HG03159 (cell line): ENCODE data around the gene TRERF1.
"Not testable (repeated sequence)": the region's sequence is repeated elsewhere in the genome, so short reads cannot be mapped to it uniquely, and the experiment has no call there.

Experiments used
- ATAC-seq: cut with Tn5 transposase; IDR thresholded peaks from one replicate; pipeline ENCODE4 v1.9.1; 2021; ENCODE audit warnings: mild to moderate bottlenecking, moderate library complexity; ENCODE audit not compliant: unreplicated experiment

TRERF1 gene

DNA sequence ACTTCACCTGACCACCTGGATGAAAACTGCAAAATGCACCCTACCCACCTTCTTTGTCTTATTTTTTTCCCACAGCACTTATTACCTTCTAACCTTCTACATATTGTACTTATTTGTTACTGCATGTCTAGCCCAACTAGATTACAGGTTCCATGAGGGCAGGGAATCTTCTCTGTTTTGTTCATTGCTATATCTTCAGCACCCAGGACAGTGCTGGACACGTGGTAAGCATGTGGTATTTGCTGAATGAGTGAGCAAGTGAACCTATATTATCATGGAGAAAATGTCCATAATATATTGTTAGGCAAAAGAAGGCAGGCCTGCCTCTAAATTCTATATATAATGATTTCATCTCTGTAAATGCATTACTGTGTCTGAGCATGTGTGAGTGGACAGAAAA, 107.0 kb downstream of the TRERF1 start:
- no peak for ATAC-seq

DNA sequence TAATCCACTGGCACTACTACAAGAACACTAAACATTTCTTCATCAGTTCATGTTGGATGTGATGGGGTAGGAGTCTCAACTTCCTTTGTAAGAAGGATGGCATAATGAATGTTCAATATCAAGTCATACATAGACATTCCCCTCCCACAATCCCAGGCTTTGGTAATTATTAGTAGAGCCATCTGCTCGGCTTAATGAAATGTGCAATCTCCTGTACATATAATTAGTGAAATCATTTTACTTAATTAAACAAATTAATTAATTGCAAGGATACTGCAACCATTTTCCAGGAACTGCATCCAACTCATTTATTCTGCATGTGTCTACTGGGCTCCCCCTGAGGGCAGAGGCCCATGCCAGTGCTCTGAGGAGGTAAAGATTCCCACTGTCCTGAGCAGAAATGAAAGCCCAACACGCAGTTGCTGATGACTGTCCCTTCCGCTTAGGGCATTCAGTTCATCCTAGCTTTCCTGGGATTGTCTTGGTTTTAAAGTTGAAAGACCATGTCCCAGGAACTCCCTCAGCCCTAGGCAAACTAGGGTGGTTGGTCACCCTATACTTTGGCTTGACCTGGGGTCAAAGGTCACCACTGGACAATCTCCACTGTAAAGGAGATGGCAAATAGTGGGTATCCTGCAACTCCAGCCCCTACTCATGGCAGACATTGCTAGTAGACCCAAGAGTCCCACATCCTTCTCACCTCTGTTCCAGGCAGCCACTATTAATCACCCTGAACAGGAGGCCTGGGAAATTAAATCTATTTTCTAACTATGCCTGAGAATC, 109.8 kb downstream of the TRERF1 start:
- no peak for ATAC-seq

DNA sequence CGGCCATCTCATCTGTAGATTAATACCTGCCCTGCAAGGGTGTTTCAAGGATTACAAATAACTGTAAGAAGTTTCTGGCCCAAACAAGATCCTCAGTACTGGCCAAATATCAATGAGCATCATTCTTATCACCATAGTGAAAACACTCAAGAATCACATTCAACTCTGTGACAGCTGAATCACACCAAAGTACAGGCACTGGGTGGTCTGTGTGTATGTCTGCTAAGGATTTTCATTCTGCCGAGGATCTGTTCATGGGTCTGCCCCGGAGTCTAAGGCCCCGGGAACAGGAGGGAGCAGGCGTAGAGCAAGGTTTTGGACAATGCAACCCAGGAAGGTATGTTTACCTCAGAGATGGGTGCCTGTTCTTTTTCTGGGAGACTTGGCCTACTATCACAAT, 110.5 kb downstream of the TRERF1 start:
- ATAC-seq = no peak

DNA sequence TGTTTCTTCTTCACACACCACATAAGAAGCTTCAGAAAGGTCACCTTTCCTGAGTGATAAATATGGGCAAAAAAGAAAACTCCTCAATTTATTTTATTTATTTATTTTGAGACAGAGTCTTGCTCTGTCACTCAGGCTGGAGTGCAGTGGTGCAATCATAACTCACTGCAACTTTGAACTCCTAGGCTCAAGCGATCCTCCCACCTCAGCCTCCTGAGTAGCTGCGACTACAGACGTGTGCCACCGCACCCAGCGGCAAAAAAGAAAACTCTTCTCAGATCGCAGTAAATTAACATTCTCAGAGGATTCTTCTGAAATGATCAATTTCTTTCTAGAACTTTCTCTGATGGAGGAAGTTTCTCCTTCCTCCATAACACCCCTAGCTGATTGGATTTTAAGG, 111.2 kb downstream of the TRERF1 start:
- ATAC-seq = no peak

DNA sequence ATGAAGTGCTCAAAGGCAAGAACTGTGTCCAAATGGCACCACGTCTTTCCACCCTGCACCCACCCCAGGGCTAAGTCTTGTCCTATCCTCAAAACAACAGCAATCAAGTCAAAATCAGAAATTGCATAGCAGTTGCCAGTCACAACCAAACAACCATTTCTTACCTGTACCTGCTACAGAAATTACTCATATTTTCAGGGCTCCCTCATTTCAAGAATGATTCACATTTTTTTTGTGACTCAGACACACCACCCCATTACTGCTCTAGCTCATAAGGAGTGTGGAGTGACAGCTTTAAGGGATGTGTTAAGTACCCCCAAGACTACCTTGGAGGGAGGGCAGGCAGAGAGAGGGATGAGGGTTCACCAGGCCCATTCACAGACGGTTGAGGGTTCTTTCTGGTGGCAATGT, 111.7 kb downstream of the TRERF1 start:
- ATAC-seq = peak; percentile 68

DNA sequence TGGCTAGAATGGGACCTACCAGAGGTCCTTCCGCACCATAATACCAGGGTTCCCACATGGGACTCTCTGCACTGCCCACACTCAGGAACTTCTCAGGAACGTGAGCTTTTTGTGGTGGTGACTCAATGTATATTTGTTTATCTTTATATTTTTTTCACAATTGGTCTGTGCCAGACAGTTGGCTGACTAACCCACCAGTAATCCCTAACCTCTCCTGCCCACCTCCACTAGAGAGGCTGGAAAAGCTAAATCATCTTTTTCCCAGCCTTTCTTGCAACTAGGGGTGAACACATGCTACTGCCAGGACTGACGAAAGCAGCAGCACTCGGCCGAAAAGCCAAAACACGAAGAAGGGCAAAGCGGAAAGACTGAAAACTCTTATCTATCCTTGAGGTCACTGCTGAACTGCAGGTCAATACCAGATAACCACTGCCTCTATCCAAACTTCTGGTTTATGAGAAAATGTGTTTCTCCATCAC, 112.9 kb downstream of the TRERF1 start:
- no peak for ATAC-seq

DNA sequence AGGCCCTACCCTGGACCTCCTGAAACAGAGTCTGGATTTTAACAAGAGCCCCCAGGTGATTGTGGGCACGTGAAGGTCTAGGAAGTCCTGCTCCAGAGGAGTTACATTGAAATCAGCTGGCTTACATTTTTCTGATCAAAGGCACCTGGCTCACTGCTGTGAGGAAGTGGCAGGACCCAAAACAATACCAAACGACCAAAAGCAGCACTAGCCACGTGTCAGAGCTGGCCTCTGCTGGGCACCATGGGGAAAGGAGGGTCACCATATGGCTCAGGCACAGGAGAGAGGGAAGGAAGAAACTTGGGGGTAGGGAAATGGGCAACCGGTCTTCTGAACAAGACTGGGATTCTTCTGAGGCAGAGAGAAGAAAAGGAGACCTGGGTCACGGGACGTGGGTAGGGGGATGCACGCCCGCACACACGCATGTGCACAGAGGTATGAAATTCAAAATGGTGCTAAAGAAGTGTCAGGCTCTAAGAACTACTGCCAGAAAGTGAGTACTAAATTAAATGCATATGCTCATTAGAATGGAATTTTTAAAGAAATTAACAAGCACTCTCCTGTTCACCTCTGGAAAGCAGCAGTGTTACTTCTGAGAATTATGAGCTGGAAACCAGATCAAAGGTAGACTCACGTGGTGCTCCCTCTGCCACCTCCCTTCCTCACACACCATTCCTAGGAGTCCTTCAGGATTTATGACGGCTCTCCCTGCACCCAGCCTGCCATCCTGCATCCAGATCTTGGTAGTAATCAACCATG, 113.6 kb downstream of the TRERF1 start:
- no peak for ATAC-seq

DNA sequence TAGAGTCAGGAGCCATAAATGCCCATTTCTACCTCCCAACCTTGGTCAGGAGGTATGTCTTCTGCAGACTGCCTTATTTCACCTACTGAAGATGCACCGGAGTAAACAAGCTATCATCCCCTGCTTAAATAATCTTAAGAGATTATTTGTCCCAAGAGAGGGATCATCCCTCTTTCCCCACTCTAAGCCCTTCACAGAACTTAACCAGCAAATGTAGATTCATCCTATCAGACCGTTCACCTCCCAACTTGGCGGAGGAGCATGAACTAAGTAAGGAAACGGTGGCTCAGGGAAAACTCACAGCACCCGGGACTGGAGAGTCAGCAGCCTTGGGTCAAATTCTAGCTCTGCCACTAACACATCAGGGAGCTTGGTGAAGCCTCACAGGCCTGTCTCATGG, 115.3 kb downstream of the TRERF1 start:
- ATAC-seq = no peak

DNA sequence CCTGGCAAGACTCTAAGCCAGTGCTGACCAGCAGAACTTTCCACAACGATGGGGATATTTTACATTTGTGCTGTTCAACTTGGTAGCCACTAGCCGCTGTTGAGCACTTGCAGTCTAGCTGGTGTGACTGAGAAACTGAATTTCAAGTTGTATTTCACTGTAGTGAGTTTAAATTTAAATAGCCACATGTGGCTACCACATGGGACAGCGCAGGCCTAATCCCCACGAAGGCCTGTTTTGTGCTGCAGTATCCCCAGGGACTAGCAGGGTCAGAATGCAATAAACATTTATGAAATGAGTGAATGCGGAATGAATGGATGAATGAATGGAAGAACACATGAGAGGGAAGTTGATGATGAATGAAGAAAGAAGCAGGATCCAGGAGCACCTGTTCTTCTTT, 115.8 kb downstream of the TRERF1 start:
- ATAC-seq = no peak

DNA sequence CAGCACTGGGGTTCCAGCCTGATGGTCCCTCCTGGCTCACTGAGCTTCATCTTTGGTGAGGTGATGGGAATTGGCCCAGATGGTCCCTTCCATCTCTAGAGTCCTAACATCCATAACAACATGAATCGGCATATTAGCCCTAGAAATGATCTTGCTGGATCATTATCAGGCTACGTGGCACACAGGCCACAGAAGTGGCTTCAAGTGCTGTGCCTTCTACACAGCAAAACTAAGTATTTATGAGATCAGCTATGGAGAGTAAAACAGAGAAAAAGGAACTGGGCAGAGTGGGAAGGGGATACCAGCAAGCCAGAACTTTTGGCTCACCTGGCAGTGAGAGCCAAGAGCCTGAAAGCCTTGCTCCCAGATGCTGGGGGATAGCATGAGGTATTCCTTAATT, 116.9 kb downstream of the TRERF1 start:
- ATAC-seq = no peak

DNA sequence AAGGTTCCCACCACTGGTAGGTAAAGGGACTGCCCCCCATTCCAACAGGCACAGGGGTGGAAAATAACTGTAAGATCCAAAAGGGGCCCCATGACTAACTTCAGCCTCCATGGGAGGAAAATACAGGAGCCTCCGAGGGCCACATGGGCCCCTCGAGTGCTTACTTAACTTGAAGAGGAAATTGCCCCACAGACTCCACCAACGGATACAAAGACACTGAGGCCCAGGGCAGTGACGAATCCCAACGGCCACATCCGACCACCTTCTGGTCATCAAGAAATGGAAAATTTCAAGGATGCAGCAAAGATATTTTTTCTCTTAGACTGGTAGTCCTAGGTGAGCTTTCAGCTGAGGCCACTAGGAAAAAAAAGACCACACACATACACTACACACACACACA, 118.1 kb downstream of the TRERF1 start:
- no peak for ATAC-seq

DNA sequence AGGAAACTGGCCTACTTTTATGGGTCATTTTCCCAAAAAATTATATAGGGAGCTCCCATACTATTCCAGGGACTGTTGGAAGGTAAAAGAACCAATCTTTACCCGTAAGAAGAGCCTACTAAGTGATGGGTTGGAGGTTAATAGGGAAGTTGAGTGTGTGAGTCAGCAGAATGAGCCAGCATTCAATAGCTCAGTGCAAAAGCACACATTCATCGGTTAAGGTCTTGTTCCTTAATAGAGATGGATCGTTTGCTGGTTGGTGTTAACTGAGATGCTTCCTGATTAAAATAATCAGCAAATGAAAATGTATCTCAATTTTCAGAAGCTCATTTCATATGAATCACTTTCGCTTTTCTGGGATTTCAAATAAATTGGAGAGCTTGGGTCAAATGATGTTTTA, 118.8 kb downstream of the TRERF1 start:
- no peak for ATAC-seq

DNA sequence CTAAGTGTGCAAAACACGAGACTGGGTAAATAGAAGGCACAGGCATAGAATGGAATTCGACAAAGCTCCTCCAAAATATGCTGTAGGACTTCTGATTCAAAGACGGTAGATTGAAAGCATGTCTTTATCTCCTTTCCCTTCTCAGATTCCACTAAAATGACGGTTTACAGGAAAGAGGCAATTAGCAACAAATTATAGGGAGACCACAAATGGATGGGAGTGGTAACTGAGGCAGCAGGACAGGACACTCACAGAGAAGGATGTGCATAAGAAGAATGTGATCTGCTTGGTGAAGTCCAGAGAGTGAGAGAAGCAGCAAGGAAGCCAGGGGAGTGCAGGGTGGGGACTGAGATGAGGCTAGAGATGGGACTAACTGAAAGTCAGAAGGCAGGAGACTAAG, 120.7 kb downstream of the TRERF1 start:
- no peak for ATAC-seq

DNA sequence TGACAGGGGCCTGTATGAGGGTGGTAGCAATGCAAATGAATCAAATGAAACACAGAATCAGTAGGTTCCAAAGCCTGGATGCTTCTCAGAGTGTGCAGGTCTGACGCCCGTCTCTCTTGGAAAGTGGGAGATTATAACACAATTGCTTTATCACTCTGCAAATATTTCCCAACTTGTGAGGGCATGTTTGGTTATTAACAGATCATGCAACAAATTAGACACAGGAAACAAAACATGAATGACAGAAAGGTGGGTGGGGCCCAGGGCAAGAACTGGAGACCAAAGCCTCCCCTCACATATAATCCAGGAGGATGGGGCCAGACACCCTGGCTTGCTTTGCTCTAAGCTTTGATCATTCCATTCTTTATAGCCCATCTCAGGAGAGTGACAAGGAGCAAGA, 125.5 kb downstream of the TRERF1 start:
- no peak for ATAC-seq

DNA sequence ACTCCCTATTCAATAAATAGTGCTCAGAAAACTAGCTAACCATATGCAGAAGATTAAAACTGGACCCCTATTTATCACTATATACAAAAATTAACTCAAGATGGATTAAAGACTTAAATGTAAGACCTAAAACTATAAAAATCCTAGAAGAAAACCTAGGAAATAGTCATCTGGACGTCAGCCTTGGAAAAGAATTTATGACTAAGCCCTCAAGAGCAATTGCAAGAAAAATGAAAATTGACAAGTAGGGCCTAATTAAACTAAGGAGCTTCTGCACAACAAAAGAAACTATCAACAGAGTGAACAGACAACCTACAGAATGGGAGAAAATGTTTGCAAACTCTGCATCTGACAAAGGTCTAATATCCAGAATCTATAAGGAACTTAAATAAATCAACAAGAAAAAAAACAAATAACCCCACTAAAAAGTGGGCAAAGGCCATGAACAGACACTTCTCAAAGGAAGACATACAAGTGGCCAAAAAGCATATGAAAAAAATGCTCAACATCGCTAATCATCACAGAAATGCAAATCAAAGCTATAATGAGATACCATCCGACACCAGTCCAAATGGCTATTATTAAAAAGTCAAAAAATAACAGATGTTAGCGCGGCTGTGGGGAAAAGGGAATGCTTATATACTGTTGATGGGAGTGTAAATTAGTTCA, 126.9 kb downstream of the TRERF1 start:
- not testable (repeated sequence) for ATAC-seq

DNA sequence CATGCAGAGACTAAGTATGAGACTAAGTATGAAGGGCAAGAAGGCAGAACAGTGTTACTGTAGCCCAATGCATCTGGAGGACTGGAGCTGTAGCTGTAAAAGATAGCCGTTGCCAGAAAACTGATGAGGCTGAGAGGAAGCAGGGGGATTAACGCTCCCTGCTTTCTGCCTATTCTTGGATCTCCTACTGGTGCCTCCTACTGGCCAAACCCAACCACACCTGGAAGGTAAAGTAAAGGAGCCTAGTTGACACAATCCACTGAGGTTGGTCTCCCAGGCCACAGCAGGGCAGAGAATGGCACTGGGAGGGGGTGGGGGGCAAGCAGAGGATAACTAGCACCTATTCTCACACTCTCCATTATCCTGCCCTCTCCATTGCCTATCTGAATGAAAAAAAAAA, 129.1 kb downstream of the TRERF1 start:
- no peak for ATAC-seq

DNA sequence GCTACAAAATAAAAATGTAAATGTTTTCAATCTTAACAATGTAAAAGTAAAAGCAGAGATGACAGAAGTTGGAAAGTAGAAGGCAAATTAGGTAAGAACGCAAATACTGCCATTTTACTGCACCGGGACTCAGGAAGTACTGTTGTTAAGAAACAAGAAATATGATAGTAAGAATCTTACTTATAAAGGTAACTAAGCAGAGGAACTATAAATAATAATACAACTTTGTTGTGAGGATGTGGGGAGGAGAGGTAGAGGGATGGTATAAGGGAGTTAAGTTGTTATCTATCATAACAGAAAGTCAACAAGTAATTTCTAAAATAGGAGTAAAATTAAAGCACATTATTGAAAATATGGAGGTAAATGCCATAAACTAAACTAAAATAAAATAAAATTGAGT, 129.8 kb downstream of the TRERF1 start:
- no peak for ATAC-seq

DNA sequence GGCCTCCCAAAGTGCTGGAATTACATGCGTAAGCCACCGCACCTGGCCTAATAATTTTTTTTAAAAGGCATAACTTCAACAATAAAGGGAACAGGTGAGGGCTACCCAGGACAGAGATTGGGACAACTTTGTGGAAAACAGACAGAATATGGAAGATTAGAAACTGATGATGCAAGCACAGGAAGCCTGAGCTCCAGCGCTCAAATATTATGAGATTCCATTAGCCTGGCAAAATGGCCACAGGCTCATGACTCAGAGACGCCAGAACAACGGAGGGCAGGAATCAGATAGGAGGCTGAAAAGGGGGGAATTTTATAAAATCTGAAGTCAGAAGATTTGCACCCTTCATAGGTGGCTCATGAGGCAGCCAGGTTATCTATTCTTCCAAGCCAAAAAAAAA, 131.0 kb downstream of the TRERF1 start:
- ATAC-seq = no peak

DNA sequence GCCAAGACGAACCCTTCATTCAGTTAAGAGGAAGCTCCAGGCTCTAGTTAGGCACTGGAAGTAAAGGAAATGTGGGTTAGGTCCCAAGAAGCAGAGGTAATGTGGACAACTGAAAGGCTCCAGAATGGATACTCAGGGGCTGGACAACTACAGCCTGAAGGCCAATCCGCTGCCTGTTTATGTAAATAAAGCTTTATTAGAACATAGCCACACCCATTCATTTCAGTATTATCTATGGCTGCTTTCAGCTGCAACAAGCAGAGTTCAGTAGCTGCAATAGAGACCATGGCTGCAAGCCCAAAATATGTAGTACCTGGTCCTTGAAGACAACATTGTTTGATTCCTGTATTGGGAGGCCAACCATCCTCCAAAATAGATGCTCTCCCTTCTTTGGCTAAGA, 133.2 kb downstream of the TRERF1 start:
- ATAC-seq = no peak

DNA sequence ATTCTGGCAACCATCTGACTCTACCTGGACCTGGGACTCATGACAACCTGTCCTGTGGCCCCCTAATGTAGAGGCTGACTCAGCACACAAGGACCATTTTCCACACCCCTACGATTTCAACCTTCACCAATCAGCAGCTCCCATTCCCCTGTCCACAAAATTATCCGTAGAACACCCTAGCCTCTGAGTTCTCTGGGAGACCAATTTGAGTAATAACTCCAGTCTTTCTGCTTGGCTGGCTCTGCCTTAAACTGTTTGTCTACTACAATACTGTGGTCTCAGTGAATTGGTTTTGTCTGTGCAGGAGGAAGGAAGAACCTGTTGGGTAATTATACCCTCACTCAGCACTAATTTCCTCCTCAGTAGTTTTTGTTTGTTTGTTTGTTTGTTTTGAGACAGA, 134.7 kb downstream of the TRERF1 start:
- no peak for ATAC-seq

DNA sequence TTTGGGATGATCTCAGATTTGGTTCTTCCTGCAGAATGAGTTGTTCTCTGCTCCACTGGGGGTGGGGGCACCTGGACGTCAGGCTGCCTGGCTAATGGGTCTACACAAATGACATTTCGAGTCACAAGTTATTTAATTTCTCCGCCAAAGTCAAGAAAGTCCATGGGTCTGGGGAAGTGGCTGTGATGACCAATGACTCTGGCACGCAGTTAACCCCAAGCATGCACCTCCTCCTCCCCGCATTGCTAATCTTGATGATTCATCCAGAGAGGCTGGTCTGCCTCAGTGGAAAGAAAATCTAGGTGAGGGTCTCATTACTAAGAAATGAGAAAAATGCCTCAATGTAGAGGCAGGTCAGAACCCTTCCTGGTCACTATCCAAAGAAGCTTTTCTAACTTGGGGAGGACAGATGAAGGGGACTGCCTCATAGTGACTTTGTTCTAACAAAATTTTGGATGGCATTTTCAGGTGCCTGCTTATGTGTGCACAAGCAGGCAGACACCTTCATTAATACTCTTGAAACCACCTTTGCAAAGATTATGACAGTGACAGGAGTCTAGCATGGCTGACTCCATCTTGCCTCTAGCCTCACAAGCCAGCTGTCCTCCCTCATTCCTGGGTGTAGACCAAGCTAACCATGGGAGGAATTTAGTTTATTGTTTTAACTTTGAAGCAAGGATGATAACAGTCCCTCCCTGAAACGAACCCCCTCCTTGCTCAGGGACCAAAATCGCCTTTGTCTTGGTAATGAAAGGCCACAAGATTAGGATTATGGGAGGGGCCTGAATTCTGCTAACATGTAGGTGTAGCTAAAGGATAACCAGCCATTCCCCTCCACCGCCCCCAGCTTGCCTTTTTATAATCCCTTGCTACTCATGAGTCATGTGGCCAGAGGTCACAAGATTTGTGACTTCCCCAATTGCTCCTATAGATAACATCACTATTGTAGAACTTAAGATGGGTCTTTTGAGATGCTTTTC, 135.4 kb downstream of the TRERF1 start:
- no peak for ATAC-seq
